ENCODE results near the gene OPCML.

- TF ChIP-seq, protein P1, sequence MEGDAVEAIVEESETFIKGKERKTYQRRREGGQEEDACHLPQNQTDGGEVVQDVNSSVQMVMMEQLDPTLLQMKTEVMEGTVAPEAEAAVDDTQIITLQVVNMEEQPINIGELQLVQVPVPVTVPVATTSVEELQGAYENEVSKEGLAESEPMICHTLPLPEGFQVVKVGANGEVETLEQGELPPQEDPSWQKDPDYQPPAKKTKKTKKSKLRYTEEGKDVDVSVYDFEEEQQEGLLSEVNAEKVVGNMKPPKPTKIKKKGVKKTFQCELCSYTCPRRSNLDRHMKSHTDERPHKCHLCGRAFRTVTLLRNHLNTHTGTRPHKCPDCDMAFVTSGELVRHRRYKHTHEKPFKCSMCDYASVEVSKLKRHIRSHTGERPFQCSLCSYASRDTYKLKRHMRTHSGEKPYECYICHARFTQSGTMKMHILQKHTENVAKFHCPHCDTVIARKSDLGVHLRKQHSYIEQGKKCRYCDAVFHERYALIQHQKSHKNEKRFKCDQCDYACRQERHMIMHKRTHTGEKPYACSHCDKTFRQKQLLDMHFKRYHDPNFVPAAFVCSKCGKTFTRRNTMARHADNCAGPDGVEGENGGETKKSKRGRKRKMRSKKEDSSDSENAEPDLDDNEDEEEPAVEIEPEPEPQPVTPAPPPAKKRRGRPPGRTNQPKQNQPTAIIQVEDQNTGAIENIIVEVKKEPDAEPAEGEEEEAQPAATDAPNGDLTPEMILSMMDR (optimal IDR thresholded peaks at IDR 0.05 in 1 of 3, IDR thresholded peaks at IDR 0.05 in 1 of 3, conservative IDR thresholded peaks at IDR 0.05 in 1 of 3; ENCODE audit: extremely low read depth in 1 of 3, insufficient read depth in 2 of 3, low read length in 3 of 3) = no peak
- TF ChIP-seq EZH2 (IDR thresholded peaks at IDR 0.05; ENCODE audit: low read length) = no peak
These were observed 26.3 kb downstream of the OPCML start for GRCh38 chr11:133506023-133506422.

All from keratinocyte (primary cell).